ENCODE measurements around the gene FBXO34. TPM values are rescaled to one million over a fixed set of nuclear protein-coding genes. Genes with fewer than 3 reads are reported as not detected.

FBXO34 gene
- total and polyA plus RNA-seq, 2 of the 13 experiments (the other 11 are each of a cell fraction or from before 2014, with no cell fraction given): 8.8 to 13.5 TPM

DNA sequence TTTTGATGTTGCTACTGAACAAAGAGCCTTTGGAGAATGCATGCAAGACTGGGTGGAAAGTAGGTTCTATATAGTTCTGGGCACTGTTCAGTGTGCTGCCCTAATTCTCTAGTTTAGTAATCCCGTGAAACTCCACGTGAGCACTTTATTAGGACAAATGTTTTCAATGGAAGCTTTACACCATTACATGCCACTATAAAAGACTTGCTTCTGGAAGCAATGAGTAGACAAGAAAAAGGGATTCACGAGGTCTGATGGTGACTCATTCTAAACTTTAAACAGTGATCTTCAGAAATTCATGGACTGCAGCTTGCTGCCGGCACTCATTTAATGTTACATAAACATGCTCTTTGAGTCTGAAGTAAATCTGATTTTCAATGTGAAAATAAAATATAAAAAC, 118.1 kb downstream of the FBXO34 start (continued):
- TF ChIP-seq, protein P1, sequence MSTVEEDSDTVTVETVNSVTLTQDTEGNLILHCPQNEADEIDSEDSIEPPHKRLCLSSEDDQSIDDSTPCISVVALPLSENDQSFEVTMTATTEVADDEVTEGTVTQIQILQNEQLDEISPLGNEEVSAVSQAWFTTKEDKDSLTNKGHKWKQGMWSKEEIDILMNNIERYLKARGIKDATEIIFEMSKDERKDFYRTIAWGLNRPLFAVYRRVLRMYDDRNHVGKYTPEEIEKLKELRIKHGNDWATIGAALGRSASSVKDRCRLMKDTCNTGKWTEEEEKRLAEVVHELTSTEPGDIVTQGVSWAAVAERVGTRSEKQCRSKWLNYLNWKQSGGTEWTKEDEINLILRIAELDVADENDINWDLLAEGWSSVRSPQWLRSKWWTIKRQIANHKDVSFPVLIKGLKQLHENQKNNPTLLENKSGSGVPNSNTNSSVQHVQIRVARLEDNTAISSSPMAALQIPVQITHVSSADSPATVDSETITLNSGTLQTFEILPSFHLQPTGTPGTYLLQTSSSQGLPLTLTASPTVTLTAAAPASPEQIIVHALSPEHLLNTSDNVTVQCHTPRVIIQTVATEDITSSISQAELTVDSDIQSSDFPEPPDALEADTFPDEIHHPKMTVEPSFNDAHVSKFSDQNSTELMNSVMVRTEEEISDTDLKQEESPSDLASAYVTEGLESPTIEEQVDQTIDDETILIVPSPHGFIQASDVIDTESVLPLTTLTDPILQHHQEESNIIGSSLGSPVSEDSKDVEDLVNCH (CRISPR knock-in tag; IDR thresholded peaks at IDR 0.05): no peak
- no peak for TF ChIP-seq PCBP1 (IDR thresholded peaks at IDR 0.05; ENCODE audit: borderline replicate concordance, low read depth, low read length)
- TF ChIP-seq, protein P2, sequence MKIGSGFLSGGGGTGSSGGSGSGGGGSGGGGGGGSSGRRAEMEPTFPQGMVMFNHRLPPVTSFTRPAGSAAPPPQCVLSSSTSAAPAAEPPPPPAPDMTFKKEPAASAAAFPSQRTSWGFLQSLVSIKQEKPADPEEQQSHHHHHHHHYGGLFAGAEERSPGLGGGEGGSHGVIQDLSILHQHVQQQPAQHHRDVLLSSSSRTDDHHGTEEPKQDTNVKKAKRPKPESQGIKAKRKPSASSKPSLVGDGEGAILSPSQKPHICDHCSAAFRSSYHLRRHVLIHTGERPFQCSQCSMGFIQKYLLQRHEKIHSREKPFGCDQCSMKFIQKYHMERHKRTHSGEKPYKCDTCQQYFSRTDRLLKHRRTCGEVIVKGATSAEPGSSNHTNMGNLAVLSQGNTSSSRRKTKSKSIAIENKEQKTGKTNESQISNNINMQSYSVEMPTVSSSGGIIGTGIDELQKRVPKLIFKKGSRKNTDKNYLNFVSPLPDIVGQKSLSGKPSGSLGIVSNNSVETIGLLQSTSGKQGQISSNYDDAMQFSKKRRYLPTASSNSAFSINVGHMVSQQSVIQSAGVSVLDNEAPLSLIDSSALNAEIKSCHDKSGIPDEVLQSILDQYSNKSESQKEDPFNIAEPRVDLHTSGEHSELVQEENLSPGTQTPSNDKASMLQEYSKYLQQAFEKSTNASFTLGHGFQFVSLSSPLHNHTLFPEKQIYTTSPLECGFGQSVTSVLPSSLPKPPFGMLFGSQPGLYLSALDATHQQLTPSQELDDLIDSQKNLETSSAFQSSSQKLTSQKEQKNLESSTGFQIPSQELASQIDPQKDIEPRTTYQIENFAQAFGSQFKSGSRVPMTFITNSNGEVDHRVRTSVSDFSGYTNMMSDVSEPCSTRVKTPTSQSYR (CRISPR knock-in tag; IDR thresholded peaks at IDR 0.05; ENCODE audit: borderline replicate concordance): no peak
- TF ChIP-seq ZNF205 (CRISPR knock-in tag; IDR thresholded peaks at IDR 0.05): no peak
- TF ChIP-seq, protein P3, sequence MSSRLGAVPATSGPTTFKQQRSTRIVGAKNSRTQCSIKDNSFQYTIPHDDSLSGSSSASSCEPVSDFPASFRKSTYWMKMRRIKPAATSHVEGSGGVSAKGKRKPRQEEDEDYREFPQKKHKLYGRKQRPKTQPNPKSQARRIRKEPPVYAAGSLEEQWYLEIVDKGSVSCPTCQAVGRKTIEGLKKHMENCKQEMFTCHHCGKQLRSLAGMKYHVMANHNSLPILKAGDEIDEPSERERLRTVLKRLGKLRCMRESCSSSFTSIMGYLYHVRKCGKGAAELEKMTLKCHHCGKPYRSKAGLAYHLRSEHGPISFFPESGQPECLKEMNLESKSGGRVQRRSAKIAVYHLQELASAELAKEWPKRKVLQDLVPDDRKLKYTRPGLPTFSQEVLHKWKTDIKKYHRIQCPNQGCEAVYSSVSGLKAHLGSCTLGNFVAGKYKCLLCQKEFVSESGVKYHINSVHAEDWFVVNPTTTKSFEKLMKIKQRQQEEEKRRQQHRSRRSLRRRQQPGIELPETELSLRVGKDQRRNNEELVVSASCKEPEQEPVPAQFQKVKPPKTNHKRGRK (CRISPR knock-in tag; IDR thresholded peaks at IDR 0.05): no peak
- TF ChIP-seq ZBTB42 (CRISPR knock-in tag; IDR thresholded peaks at IDR 0.05): no peak
- no peak for TF ChIP-seq ZNF3 (CRISPR knock-in tag; IDR thresholded peaks at IDR 0.05)

Data from HepG2 (cell line).